Heart left ventricle (tissue), 13 donors: ENCODE measurements around the gene VPS35L.

Experiments
- POLR2A ChIP-seq, 2 donors: fragments of 450-650 bp; IDR thresholded peaks; one replicate each; pipeline ENCODE4 v1.6.1; 2017; ENCODE audit warnings: antibody characterized with exemption in 2 of 2, mild to moderate bottlenecking in 2 of 2, moderate library complexity in 2 of 2
- TF ChIP-seq, protein P1 (sequence below), 12 donors: fragments of 200-600 bp; sonication (generic) in 4 of 12; IDR thresholded peaks; one replicate each; pipeline versions ENCODE4 v1.5.0 to v1.8.0; 2018 to 2022; ENCODE audit warnings: antibody characterized with exemption in 12 of 12, mild to moderate bottlenecking in 5 of 12
- donor health status: ischemic (EF 13 %, LVEDD 7.1; RV severe dilation, severe dysfunction).
- donor health status: DM: no; HTN: yes; CAD: no.
- donor health status: DM: no; HTN: no; CAD: no.
- donor health status: ischemic (EF 25% LVEDD 6.9; RV normal size, moderate dysfunction).
- donor health status: ischemic (EF 25% LVEDD 5.7; RV mildly dilated, moderate dysfunction).
- donor health status: ischemic (EF 35%, LVEDD 5.7; RV mildly dilated, moderate dysfunction).
- donor health status: nonischemic (EF 11% LVEDD 7.7; RV severe dilation, severe dysfunction).
- donor health status: DM: yes; HTN: yes; CAD: no.
- donor health status: PGD.
- donor health status: ischemic (EF 29% LVEDD 5.4; RV normal size, mild dysfunction).
- donor health status: nonischemic (EF 23%, LVEDD 6.1; RV moderate dilation, normal function).

DNA sequence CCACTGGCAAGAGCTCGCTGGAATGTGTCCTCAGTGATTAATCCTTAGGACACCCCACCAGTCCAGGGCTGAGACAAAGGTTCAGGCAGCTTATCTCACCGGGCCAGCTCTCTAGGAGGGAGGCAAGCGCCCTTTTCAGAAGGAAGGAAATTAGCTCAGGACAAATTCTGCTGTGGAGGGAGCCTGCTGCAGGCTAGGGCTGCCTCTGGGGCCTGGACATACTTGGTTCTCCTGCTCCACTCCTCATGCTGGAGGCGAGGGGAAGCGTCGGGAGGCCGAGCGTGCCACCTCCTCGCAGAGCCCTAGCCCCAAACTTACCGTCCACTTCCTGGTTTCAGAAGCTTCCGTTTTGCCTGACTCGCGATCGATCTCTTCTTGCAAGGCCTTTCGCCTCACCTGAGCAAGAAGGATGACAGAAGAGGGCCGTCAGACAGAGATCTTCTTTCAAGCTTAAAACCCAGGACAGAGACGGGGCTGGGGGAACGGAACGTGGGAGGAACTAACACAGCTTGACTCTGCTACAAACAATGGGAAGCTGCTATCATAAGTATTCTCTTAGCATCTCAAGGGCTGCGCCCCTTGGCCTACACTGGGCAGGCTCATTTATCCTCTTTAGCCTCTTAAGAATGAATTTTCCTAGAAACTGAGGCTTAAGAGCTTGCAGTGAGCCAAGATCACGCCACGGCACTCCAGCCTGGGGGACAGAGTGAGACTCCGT is 154.8 kb downstream of the VPS35L start:
- no peak for TF ChIP-seq POLR2A (IDR thresholded peaks at IDR 0.05)
- TF ChIP-seq, protein P1, sequence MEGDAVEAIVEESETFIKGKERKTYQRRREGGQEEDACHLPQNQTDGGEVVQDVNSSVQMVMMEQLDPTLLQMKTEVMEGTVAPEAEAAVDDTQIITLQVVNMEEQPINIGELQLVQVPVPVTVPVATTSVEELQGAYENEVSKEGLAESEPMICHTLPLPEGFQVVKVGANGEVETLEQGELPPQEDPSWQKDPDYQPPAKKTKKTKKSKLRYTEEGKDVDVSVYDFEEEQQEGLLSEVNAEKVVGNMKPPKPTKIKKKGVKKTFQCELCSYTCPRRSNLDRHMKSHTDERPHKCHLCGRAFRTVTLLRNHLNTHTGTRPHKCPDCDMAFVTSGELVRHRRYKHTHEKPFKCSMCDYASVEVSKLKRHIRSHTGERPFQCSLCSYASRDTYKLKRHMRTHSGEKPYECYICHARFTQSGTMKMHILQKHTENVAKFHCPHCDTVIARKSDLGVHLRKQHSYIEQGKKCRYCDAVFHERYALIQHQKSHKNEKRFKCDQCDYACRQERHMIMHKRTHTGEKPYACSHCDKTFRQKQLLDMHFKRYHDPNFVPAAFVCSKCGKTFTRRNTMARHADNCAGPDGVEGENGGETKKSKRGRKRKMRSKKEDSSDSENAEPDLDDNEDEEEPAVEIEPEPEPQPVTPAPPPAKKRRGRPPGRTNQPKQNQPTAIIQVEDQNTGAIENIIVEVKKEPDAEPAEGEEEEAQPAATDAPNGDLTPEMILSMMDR (IDR thresholded peaks at IDR 0.05) = no peak
